Testis (tissue), 2 donors: ENCODE results near the gene FAM3B.

Experiments used
- CTCF ChIP-seq, 3 experiments: fragments of 450-650 bp in 2 of 3; fragments of 200-600 bp in 1 of 3; sonication (generic) in 1 of 3; IDR thresholded peaks; one replicate each; pipeline ENCODE4 v1.5.1; 2016 to 2019; ENCODE audit warnings: antibody characterized with exemption in 3 of 3, mild to moderate bottlenecking in 2 of 3, moderate library complexity in 1 of 3
- POLR2A ChIP-seq: fragments of 450-650 bp; IDR thresholded peaks from one replicate; pipeline ENCODE4 v1.6.1; 2017; ENCODE audit warnings: antibody characterized with exemption, mild to moderate bottlenecking, moderate library complexity

- no peak for TF ChIP-seq CTCF (IDR thresholded peaks at IDR 0.05)
- TF ChIP-seq POLR2A, result no peak
Measured at GRCh38 chr21:41393876-41394465, 77.4 kb downstream of the FAM3B start.
